ENCODE measurements around the gene CMIP.

CMIP gene

DNA sequence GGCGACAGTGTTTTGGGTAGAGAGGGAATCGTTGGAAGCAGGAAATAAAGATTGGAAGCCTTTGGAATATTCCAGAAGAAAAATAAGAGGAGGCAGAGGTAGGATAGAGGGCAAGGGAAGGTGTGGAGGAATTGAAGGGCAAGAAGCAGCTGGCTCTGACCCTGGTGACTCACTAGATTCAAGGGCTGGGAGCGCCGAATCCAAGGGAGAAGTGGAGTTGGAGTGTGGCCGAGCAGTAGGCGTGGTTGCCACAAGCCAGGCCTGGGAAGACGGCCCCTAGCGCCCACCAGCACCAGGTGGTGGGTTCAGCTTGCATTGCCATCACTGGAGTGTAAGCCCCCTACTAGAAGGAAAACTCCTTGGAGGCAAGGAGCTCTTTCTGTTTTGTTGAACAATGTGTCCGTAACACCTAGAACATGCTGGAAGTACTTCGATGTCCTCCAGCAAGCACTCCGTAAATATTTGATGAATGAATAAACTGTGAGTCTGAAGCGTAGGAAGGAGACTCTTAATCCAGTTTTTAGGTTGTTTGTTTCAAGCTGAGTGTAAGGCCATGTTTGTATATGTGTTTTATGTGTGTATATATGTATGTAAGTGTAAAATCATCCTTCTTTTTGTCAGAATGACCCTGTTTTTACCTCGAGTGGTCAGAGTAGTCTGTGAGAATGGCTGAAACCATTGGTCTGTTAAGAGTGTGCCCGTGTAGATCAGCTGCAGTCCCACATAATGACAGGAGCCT, 139.5 kb downstream of the CMIP start:
- H2AFZ ChIP-seq (ENCODE audit: low read length, unreplicated experiment), result no peak overlapping the region
- H3K4me3 ChIP-seq (ENCODE audit: low read depth, low read length), result no peak overlapping the region
- no peaks in the 10 kb centered on the region for H3K36me3 ChIP-seq (ENCODE audit: insufficient read depth, low read length)
- H3K4me1 ChIP-seq (ENCODE audit: control insufficient read depth, insufficient read depth, low read length, unreplicated experiment), result no peaks in the 10 kb centered on the region
- no peak overlapping the region for H3K27ac ChIP-seq (ENCODE audit: low read depth, low read length)
- H3K79me2 ChIP-seq (ENCODE audit: control insufficient read depth, insufficient read depth, low read length, unreplicated experiment), result no peaks in the 10 kb centered on the region
- no peaks in the 10 kb centered on the region for H3K27me3 ChIP-seq (ENCODE audit: insufficient read depth, low read length)

DNA sequence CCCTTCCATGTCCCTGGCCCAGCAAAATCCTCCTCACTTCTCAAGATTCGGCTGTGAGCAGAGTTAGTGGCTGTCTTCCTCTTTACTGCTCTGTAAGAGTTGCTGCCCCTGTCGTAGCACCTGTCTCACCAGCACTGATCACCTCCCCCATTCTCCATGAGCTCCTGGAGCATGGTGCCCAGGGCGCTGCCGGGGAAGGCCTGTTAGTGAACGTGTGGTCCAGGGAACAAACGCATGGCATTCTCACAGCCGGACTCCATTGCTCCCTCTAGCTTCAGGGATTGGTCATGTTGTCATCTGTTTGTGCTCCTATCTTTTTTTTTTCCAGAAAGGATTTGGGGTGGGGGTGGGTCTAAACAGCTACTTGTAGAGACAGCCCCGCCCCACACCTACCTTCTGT, 141.2 kb downstream of the CMIP start:
- Histone ChIP-seq H3K4me1 (ENCODE audit: control insufficient read depth, insufficient read depth, low read length, unreplicated experiment) (no peaks in the 10 kb centered on the region), H3K36me3 (ENCODE audit: insufficient read depth, low read length) (no peaks in the 10 kb centered on the region), H2AFZ (ENCODE audit: low read length, unreplicated experiment) (no peak overlapping the region), H3K27ac (ENCODE audit: low read depth, low read length) (no peak overlapping the region), H3K4me3 (ENCODE audit: low read depth, low read length) (no peak overlapping the region), H3K79me2 (ENCODE audit: control insufficient read depth, insufficient read depth, low read length, unreplicated experiment) (no peaks in the 10 kb centered on the region), H3K27me3 (ENCODE audit: insufficient read depth, low read length) (no peaks in the 10 kb centered on the region)

DNA sequence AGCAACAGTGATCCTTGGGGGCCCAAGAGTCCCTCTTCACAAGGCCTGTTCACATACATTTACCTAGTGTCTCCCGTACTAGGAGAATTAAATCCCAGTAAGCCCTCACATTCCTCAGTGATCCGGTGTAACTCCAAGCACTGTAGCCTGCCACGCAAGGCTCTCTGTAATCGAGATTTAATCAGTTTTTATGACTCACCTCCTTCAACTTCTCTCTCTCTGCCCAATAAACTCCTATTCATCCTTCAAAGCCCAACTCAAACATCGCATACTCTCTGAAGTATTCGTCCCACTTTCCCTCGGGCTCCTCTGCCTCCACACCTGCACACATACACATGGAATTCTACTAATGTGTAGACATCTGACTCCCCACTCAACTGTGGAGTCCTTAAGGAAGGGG, 141.8 kb downstream of the CMIP start:
- Histone ChIP-seq H3K27ac (ENCODE audit: low read depth, low read length) (no peak overlapping the region), H3K4me3 (ENCODE audit: low read depth, low read length) (no peak overlapping the region), H2AFZ (ENCODE audit: low read length, unreplicated experiment) (no peak overlapping the region), H3K79me2 (ENCODE audit: control insufficient read depth, insufficient read depth, low read length, unreplicated experiment) (no peaks in the 10 kb centered on the region), H3K27me3 (ENCODE audit: insufficient read depth, low read length) (no peaks in the 10 kb centered on the region), H3K36me3 (ENCODE audit: insufficient read depth, low read length) (no peaks in the 10 kb centered on the region), H3K4me1 (ENCODE audit: control insufficient read depth, insufficient read depth, low read length, unreplicated experiment) (no peaks in the 10 kb centered on the region)

DNA sequence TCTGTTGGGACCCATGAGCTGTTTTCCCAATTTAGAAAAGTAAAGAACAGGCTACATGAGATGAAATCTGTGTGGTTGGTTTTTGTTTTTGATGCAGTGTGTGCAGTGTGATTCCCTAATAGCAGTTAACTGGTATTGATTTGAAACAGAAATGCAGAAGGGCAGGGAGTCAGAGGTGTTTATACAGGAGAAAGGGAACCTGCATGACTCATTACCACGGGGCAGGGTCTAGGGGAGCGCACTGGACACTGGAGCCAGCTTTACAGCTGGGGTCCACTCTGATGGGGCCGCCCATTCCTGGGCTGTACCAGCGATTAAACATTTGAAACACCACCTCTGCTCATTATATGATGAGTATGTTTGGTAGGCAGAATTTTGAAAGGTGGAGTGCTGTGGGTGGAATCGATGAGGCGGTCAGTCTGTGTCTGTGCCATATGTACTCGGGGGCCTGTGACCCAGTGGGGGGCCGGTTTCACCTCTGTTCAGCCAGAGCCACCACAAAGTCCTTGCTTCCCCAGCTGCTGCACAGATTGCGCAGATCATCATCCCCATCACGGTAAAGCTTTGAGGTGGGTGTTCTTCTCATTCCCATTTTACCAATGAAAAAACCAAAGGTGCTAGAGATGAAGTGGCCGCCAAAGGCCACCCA, 142.5 kb downstream of the CMIP start:
- Histone ChIP-seq H3K27ac (ENCODE audit: low read depth, low read length) (no peak overlapping the region), H3K4me1 (ENCODE audit: control insufficient read depth, insufficient read depth, low read length, unreplicated experiment) (no peaks in the 10 kb centered on the region), H3K4me3 (ENCODE audit: low read depth, low read length) (no peak overlapping the region), H3K27me3 (ENCODE audit: insufficient read depth, low read length) (no peaks in the 10 kb centered on the region), H2AFZ (ENCODE audit: low read length, unreplicated experiment) (no peak overlapping the region), H3K36me3 (ENCODE audit: insufficient read depth, low read length) (no peaks in the 10 kb centered on the region), H3K79me2 (ENCODE audit: control insufficient read depth, insufficient read depth, low read length, unreplicated experiment) (no peaks in the 10 kb centered on the region)

DNA sequence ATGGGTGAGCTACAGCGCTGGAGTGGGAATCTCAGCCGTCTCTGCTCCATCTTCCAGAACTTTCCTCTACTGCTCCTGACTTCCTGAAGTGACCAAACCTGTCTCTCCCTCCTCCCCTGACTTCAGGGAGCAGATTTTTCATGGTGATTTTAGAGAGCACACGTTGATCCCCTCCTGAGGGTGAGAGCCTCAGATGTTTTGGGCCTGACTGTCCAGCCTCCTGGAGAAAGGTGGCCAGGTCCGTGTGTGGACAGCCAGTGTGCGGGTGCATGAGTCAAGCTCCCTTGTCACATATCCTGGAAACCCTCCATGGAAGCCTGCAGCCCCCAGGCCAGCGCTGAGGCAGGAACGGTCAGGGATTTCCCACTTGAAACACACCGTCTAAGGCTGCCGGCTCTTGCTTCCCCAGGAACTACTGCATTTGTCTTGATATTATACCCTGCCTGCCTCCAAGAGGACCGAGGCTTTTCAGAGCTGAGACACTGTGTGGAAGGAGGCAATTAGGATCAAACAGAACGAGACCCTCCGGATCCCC, 143.1 kb downstream of the CMIP start:
- no peak overlapping the region for H2AFZ ChIP-seq (ENCODE audit: low read length, unreplicated experiment)
- H3K4me3 ChIP-seq (ENCODE audit: low read depth, low read length), result no peak overlapping the region
- no peaks in the 10 kb centered on the region for H3K4me1 ChIP-seq (ENCODE audit: control insufficient read depth, insufficient read depth, low read length, unreplicated experiment)
- H3K27ac ChIP-seq (ENCODE audit: low read depth, low read length), result no peak overlapping the region
- H3K79me2 ChIP-seq (ENCODE audit: control insufficient read depth, insufficient read depth, low read length, unreplicated experiment), result no peaks in the 10 kb centered on the region
- no peaks in the 10 kb centered on the region for H3K36me3 ChIP-seq (ENCODE audit: insufficient read depth, low read length)
- H3K27me3 ChIP-seq (ENCODE audit: insufficient read depth, low read length), result no peaks in the 10 kb centered on the region

DNA sequence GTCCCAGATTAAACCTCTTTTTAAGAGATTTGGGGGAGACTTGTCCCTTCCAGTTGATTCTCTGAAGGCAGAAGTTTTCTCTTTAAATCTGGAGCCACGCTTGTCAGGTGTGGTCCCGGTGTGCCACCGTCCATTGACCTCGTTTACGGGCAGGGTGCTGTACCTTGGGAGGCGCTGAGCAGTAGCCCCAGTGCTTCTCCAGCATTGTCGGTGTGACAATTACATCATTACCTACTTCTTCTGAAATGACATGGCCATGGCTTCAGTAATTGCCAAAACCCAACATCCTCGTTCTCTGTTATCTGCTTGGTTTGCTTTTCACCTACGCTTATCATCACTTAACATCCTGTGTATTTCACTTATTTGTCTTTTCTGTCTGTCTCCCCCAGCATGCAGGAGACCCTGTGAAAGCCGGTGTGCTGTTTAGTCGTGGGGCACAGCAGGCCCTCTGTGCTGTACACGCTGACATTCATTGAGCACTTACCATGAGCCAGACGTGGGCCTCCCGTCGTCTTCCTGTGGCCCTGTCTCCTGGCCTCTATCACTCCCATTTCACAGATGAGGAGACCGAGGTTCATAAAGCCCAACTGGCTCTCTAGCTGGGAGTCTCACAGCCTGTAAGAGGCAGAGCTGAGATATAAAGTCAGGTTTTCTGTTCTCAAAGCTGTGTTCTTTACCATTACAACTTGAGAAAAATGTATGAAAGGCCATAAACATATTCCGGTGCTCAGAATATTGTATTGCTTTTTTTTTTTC, 143.9 kb downstream of the CMIP start:
- Histone ChIP-seq H3K36me3 (ENCODE audit: insufficient read depth, low read length) (no peaks in the 10 kb centered on the region), H3K4me3 (ENCODE audit: low read depth, low read length) (no peak overlapping the region), H2AFZ (ENCODE audit: low read length, unreplicated experiment) (no peak overlapping the region), H3K27ac (ENCODE audit: low read depth, low read length) (no peak overlapping the region), H3K4me1 (ENCODE audit: control insufficient read depth, insufficient read depth, low read length, unreplicated experiment) (no peaks in the 10 kb centered on the region), H3K79me2 (ENCODE audit: control insufficient read depth, insufficient read depth, low read length, unreplicated experiment) (no peaks in the 10 kb centered on the region), H3K27me3 (ENCODE audit: insufficient read depth, low read length) (no peaks in the 10 kb centered on the region)

DNA sequence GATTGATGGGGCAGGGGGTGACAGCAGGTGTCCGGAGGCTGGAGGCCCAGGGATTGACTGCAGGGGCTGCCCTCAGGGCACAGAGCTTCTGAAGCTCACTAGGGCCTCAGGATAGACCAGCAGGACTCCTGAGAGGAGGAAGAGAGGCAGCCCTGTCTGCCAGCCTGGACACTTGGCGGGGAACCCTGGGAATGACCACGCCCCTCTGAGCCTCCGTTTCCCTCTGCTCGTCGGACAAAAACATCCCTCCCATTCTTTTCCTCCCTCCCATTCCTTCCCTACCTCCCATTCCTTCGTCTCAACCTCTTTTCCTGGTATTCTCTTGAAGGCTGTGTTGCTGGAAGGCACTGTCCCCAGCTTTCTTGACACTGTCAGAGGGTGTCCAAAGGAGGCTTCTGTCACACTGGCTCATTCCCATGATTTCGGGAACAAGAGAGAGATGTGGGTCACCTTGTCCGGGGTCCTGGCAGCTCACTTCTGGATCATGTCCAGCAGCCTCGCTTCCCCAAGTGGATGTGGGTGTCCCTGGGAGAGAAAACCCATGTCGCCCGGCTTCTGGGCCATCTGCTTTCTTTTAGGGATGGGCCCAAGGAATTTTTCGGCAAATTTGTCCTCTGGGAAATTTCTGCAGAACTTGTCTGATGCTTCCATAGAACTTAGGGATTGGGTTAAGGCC, 145.5 kb downstream of the CMIP start:
- no peaks in the 10 kb centered on the region for H3K4me1 ChIP-seq (ENCODE audit: control insufficient read depth, insufficient read depth, low read length, unreplicated experiment)
- no peaks in the 10 kb centered on the region for H3K27me3 ChIP-seq (ENCODE audit: insufficient read depth, low read length)
- H2AFZ ChIP-seq (ENCODE audit: low read length, unreplicated experiment), result no peak overlapping the region
- no peaks in the 10 kb centered on the region for H3K79me2 ChIP-seq (ENCODE audit: control insufficient read depth, insufficient read depth, low read length, unreplicated experiment)
- no peak overlapping the region for H3K4me3 ChIP-seq (ENCODE audit: low read depth, low read length)
- H3K36me3 ChIP-seq (ENCODE audit: insufficient read depth, low read length), result no peaks in the 10 kb centered on the region
- H3K27ac ChIP-seq (ENCODE audit: low read depth, low read length), result no peak overlapping the region

DNA sequence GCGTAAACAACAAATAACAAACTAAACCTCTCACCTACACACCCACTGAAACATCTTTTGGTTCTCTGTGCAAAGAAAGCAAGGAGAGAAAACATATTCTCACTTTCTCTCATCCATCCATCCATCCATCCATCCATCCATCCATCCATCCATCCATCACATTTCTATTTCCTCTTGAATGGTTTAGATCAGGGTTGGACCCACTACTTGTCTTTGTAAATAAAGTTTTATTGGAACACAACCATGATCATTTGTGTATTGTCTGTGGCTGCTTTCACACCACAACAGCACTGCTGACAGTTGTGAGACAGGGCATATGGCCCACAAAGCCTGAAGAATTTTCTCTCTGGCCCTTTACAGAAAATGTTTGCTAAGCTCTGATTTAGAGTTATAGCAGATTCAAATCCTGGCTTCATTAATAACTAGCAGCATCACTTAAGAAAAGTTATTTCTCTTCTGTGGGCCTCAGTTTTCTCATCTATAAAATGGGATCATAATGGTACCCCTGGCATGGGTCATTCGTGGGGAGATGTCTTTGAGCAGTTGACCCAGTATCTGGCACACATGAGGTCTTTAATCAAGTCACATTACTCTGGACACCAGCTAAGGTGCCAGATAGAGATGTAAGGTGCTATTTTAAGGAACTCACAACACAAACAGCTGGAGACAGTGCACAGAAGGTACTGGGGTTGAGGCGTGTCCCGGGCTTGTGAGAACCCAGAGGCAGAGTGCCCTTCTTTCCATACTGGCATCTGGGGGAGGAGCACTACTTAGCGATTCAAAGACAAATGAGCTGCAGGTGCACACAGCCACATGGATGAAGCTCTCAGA, 146.3 kb downstream of the CMIP start:
- Histone ChIP-seq H3K27me3 (ENCODE audit: insufficient read depth, low read length) (no peaks in the 10 kb centered on the region), H3K36me3 (ENCODE audit: insufficient read depth, low read length) (no peaks in the 10 kb centered on the region), H3K4me1 (ENCODE audit: control insufficient read depth, insufficient read depth, low read length, unreplicated experiment) (no peaks in the 10 kb centered on the region), H3K79me2 (ENCODE audit: control insufficient read depth, insufficient read depth, low read length, unreplicated experiment) (no peaks in the 10 kb centered on the region), H2AFZ (ENCODE audit: low read length, unreplicated experiment) (no peak overlapping the region), H3K4me3 (ENCODE audit: low read depth, low read length) (no peak overlapping the region), H3K27ac (ENCODE audit: low read depth, low read length) (no peak overlapping the region)

DNA sequence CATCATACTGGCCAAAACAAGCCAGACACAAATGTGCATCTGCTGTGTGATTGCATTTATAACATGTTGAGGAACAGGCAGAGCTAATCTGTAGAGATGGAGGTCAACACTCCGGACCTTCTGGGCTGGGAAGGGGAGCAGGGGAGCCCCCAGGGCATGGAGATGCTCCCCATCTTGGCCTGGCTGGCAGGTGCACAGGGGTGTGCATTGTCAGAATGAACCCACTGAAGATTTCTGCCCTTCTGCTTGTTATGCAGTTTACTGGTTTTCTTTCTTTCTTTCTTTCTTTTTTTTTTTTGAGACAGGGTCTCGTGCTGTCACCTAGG, 146.9 kb downstream of the CMIP start:
- H3K36me3 ChIP-seq (ENCODE audit: insufficient read depth, low read length), result no peaks in the 10 kb centered on the region
- H3K4me1 ChIP-seq (ENCODE audit: control insufficient read depth, insufficient read depth, low read length, unreplicated experiment), result no peaks in the 10 kb centered on the region
- H2AFZ ChIP-seq (ENCODE audit: low read length, unreplicated experiment), result no peak overlapping the region
- no peak overlapping the region for H3K4me3 ChIP-seq (ENCODE audit: low read depth, low read length)
- no peaks in the 10 kb centered on the region for H3K79me2 ChIP-seq (ENCODE audit: control insufficient read depth, insufficient read depth, low read length, unreplicated experiment)
- no peak overlapping the region for H3K27ac ChIP-seq (ENCODE audit: low read depth, low read length)
- H3K27me3 ChIP-seq (ENCODE audit: insufficient read depth, low read length), result no peaks in the 10 kb centered on the region

DNA sequence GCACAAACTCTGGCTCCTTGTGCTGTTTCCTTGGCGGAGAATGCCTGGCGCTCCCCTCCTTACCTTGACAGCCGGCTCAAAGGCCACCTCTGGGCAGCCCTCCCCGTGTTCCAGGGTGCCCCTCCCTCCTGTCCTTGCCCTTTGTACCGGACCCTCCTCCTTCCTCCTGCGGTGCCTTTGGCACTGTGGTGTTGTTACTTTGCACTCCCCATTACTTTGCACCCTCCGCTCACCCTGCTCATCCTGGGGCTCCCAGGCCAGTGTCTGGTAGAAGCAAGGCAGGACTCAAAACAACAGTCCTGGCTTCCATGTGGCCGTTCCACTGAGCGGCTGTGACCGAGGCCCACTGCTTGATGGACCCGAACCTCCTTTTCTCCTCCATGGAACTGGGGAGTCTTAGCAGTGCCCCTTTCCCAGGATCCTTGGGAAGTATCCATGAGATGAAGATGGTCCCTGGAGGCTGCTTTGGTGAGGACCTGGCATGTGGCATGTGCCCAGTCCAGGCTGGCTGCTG, 147.8 kb downstream of the CMIP start:
- no peaks in the 10 kb centered on the region for H3K79me2 ChIP-seq (ENCODE audit: control insufficient read depth, insufficient read depth, low read length, unreplicated experiment)
- H2AFZ ChIP-seq (ENCODE audit: low read length, unreplicated experiment), result no peak overlapping the region
- H3K36me3 ChIP-seq (ENCODE audit: insufficient read depth, low read length), result no peaks in the 10 kb centered on the region
- H3K4me3 ChIP-seq (ENCODE audit: low read depth, low read length), result no peak overlapping the region
- H3K27ac ChIP-seq (ENCODE audit: low read depth, low read length), result no peak overlapping the region
- no peaks in the 10 kb centered on the region for H3K27me3 ChIP-seq (ENCODE audit: insufficient read depth, low read length)
- H3K4me1 ChIP-seq (ENCODE audit: control insufficient read depth, insufficient read depth, low read length, unreplicated experiment), result no peaks in the 10 kb centered on the region

Measured in ACC112 (cell line).